Measurements from ENCODE around the gene CACNA1D. TPM values are rescaled to one million over a fixed set of nuclear protein-coding genes. Genes with fewer than 3 reads are reported as not detected.

CACNA1D gene
- polyA plus RNA-seq, 1 donor (not counting 4 experiments of a cell fraction or from before 2014, with no cell fraction given) = 0.20 TPM

DNA sequence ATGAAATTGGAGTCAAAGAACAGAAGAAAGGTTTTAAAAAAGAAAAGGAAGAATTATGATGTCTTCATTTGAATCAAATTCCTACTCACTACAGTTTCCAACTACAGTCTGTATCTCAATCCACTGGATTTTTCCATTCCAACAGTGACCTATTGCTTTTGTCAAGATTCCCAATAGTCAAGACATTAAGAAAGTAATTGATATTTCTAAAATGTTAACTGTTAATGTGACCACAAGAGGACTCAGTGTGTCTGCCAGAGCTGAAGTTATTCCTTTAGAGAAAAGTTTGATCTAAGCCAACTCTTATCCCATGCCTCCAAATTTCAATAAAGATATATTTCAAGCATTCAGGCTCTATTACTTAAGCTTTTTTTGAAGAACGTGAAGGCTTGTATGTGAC is 163.2 kb downstream of the CACNA1D start:
- no peaks in the 10 kb centered on the region for H3K9me1 ChIP-seq (ENCODE audit: control insufficient read depth, extremely low read depth, insufficient read depth, low read length)
- H3K36me3 ChIP-seq (ENCODE audit: control insufficient read depth in 2 of 2, extremely low read depth in 1 of 2, insufficient read depth in 2 of 2, low read length in 2 of 2) = no peaks in the 10 kb centered on the region
- H3K9me3 ChIP-seq (ENCODE audit: control insufficient read depth, low read depth, low read length) = peaks cover 2% of the 10 kb centered on the region
- dilution Hi-C loops (cut with MboI; ENCODE audit: extremely low pct_ligation_motif_present, low sequenced_read_pairs) = no loop called here
- H3K9ac ChIP-seq (ENCODE audit: control insufficient read depth, extremely low read depth, insufficient read depth, low read length) = no peak overlapping the region
- no peak overlapping the region for H3K4me2 ChIP-seq (ENCODE audit: control insufficient read depth, extremely low read depth, insufficient read depth, low read depth, low read length)
- H3K79me2 ChIP-seq (ENCODE audit: control insufficient read depth, insufficient read depth, low read length) = no peaks in the 10 kb centered on the region
- no peak for DNase-seq (ENCODE audit: low read depth, low spot score)
- TF ChIP-seq, protein P1, sequence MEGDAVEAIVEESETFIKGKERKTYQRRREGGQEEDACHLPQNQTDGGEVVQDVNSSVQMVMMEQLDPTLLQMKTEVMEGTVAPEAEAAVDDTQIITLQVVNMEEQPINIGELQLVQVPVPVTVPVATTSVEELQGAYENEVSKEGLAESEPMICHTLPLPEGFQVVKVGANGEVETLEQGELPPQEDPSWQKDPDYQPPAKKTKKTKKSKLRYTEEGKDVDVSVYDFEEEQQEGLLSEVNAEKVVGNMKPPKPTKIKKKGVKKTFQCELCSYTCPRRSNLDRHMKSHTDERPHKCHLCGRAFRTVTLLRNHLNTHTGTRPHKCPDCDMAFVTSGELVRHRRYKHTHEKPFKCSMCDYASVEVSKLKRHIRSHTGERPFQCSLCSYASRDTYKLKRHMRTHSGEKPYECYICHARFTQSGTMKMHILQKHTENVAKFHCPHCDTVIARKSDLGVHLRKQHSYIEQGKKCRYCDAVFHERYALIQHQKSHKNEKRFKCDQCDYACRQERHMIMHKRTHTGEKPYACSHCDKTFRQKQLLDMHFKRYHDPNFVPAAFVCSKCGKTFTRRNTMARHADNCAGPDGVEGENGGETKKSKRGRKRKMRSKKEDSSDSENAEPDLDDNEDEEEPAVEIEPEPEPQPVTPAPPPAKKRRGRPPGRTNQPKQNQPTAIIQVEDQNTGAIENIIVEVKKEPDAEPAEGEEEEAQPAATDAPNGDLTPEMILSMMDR (optimal IDR thresholded peaks at IDR 0.05 in 1 of 3, IDR thresholded peaks at IDR 0.05 in 1 of 3, conservative IDR thresholded peaks at IDR 0.05 in 1 of 3; ENCODE audit: extremely low read depth in 1 of 3, insufficient read depth in 2 of 3, low read length in 3 of 3) = no peak
- no peak for TF ChIP-seq EZH2 (IDR thresholded peaks at IDR 0.05; ENCODE audit: low read length)
- no peak overlapping the region for H3K27ac ChIP-seq (ENCODE audit: control insufficient read depth, insufficient read depth, low read length)
- no peak overlapping the region for H2AFZ ChIP-seq (ENCODE audit: control insufficient read depth, low read length)
- no peaks in the 10 kb centered on the region for H3K27me3 ChIP-seq (ENCODE audit: control insufficient read depth, extremely low read depth, insufficient read depth, low read length)
- no peaks in the 10 kb centered on the region for H3K4me1 ChIP-seq (ENCODE audit: control insufficient read depth, extremely low read depth, insufficient read depth, low read length)
- no peaks in the 10 kb centered on the region for H4K20me1 ChIP-seq (ENCODE audit: control insufficient read depth, extremely low read depth, insufficient read depth, low read length)
- no peak for FAIRE-seq
- H3K4me3 ChIP-seq (ENCODE audit: control insufficient read depth in 2 of 3, extremely low read depth in 1 of 3, insufficient read depth in 2 of 3, low read depth in 1 of 3, low read length in 3 of 3) = no peak overlapping the region

DNA sequence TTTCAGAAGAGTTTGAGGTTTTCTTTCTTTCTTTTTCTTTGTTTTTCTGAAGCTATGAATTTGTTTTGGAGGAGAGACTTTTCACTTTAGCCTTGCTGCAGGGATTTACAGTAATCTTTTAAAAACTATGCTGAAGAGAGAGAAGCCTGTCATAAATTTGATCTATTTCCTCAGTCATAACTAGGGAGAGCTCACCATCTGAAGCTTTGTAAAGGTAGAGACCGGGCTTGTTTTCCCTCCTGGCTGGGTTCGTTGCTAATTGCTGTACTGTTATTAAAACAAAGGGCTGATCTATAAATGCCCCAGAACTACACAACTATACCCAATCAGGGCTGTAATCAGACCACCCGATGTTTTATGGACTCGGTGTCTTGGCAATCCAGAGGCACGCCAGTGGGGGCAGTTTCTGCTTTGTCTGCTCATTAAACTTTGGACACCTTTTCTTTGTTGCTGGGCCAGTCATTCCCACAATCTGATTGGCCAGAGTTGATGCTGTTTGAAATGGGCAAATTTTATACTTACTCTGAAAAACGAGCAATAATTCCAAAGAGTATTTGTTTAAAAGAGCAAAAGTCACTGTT is 164.3 kb downstream of the CACNA1D start:
- no peak for TF ChIP-seq EZH2 (IDR thresholded peaks at IDR 0.05; ENCODE audit: low read length)
- TF ChIP-seq, protein P1 (optimal IDR thresholded peaks at IDR 0.05 in 1 of 3, IDR thresholded peaks at IDR 0.05 in 1 of 3, conservative IDR thresholded peaks at IDR 0.05 in 1 of 3; ENCODE audit: extremely low read depth in 1 of 3, insufficient read depth in 2 of 3, low read length in 3 of 3) = no peak
- H3K9ac ChIP-seq (ENCODE audit: control insufficient read depth, extremely low read depth, insufficient read depth, low read length) = no peak overlapping the region
- no peaks in the 10 kb centered on the region for H3K79me2 ChIP-seq (ENCODE audit: control insufficient read depth, insufficient read depth, low read length)
- H2AFZ ChIP-seq (ENCODE audit: control insufficient read depth, low read length) = no peak overlapping the region
- dilution Hi-C loops (cut with MboI; ENCODE audit: extremely low pct_ligation_motif_present, low sequenced_read_pairs) = no loop called here
- H3K27ac ChIP-seq (ENCODE audit: control insufficient read depth, insufficient read depth, low read length) = no peak overlapping the region
- no peak overlapping the region for H3K4me2 ChIP-seq (ENCODE audit: control insufficient read depth, extremely low read depth, insufficient read depth, low read depth, low read length)
- H3K9me1 ChIP-seq (ENCODE audit: control insufficient read depth, extremely low read depth, insufficient read depth, low read length) = no peaks in the 10 kb centered on the region
- FAIRE-seq = no peak
- H3K27me3 ChIP-seq (ENCODE audit: control insufficient read depth, extremely low read depth, insufficient read depth, low read length) = no peaks in the 10 kb centered on the region
- no peaks in the 10 kb centered on the region for H3K36me3 ChIP-seq (ENCODE audit: control insufficient read depth in 2 of 2, extremely low read depth in 1 of 2, insufficient read depth in 2 of 2, low read length in 2 of 2)
- no peak overlapping the region for H3K4me3 ChIP-seq (ENCODE audit: control insufficient read depth in 2 of 3, extremely low read depth in 1 of 3, insufficient read depth in 2 of 3, low read depth in 1 of 3, low read length in 3 of 3)
- DNase-seq (ENCODE audit: low read depth, low spot score) = no peak
- H4K20me1 ChIP-seq (ENCODE audit: control insufficient read depth, extremely low read depth, insufficient read depth, low read length) = no peaks in the 10 kb centered on the region
- H3K9me3 ChIP-seq (ENCODE audit: control insufficient read depth, low read depth, low read length) = peaks cover 2% of the 10 kb centered on the region
- H3K4me1 ChIP-seq (ENCODE audit: control insufficient read depth, extremely low read depth, insufficient read depth, low read length) = no peaks in the 10 kb centered on the region
